SKM-1 treated with dmso at 0.1 percent for 144 hours (cell line): ENCODE data around the gene TTC38.

Experiments used
- DNase-seq: peaks from one replicate; lab custom pipeline; 2025; ENCODE audit not compliant: unreplicated experiment; lab: John Stamatoyannopoulos, UW

The TTC38 gene

DNA sequence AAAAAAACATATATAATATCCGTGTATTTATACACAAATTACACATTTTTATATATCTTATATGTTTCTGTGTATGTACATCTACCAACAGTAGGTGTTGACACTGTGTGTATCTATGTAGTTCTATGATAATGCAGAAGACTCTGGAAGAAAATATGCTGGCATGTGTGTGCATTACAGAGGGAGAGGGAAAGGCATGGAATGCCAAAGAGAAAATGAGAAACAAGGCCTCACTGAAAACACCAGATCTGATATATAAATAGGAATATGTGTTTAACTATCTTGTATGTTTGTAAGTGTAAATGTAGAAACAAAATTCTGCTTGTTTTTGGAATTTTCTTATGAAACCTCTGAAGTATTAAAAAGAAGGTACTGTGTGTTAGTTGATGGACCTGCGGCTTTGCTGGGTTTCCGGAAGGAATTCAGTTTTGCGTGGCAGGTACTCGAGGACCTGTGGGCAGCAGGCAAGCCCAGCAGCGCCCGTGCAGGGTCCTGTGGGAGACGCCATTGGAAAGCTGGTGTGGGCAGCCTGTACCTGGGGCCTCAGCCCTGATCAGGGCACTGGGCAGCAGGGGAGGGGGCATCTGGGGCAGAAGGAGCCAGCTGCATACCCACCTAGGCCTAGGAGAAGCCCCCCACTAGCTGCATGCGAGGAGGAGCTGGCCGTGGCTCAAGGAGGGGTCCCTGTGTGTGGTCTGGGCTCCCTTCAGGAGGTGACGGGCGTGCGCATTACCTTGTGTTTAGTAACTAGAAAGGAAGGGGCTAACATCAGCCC lies 60.1 kb downstream of the TTC38 start:
- no peak for DNase-seq

DNA sequence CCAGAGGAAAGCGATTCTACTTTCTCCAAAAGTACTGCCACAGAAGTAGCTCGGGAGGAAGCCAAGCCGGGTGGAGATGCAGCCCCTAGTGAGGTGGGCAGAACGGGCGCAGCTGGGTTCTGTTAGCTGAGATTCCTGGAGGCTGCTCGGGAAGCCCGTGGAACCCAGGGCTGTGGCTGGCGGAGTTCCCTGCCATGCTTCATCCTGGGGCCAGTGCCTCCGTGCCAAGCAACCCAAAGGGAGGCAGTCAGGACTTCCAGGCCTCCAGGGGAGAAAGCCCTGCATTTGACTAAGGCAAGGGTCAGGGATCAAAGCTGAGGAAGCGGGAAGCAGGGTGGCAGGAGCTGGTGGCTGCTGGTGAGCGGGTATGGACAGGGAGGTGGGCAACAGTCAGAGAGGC lies 61.0 kb downstream of the TTC38 start:
- DNase-seq = no peak

DNA sequence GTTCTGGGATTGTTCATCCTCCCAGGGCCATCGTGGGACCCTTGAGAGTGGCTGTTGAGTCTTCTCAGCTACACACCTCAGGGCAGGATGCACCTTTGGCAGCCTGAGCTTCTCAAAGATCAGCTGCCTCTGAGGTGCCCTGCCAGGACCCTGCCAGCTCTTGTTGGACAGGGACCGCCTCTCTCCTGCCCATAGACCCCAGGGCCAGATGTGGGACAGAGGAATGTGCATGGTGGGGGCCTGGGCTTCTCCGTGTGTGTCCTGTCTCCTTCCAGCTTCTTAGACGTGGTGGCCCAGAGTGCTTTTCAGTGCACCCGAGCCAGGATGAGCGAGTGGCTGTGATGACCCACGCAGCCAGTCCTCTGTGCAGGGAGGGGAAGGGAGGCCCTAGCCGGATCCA lies 61.8 kb downstream of the TTC38 start:
- no peak for DNase-seq

DNA sequence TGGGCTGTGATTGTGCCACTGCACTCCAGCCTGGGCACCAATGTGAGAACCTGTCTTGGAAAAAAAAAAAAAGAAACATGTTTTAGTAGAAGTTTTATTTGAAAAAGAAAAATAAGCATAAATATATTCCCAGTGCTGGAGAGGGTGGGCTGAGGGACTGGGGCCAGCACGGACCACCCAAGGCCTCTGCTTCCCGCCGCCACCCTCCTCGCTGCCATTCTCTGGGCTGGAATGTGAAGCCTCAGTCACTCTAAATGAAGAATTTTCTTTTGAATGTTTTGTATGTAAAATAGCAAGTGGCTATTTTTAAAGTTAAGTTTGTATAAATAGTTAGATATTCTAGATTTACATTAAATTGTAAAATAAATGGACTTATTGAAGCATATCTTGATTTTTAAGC lies 62.6 kb downstream of the TTC38 start:
- no peak for DNase-seq

DNA sequence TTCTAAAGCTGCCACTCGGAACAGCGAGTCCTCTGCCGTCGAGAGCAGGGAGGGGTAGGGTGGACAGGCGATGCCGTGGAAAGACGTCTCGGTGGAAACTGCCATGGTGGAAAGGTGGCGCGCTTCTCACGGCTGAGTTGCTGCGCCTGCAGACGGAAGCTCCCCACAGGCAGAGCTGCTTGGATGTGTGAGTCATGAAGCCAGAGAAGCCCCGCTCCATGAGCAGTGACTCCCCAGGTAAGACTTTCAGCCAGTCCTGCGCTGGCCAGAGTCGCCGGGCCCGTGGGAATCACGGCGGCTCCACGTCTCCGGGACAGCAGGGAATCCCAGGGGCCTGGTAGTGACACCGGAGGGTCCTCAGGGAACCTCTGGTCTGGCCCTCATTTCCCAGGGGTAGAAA lies 63.7 kb downstream of the TTC38 start:
- DNase-seq = no peak

DNA sequence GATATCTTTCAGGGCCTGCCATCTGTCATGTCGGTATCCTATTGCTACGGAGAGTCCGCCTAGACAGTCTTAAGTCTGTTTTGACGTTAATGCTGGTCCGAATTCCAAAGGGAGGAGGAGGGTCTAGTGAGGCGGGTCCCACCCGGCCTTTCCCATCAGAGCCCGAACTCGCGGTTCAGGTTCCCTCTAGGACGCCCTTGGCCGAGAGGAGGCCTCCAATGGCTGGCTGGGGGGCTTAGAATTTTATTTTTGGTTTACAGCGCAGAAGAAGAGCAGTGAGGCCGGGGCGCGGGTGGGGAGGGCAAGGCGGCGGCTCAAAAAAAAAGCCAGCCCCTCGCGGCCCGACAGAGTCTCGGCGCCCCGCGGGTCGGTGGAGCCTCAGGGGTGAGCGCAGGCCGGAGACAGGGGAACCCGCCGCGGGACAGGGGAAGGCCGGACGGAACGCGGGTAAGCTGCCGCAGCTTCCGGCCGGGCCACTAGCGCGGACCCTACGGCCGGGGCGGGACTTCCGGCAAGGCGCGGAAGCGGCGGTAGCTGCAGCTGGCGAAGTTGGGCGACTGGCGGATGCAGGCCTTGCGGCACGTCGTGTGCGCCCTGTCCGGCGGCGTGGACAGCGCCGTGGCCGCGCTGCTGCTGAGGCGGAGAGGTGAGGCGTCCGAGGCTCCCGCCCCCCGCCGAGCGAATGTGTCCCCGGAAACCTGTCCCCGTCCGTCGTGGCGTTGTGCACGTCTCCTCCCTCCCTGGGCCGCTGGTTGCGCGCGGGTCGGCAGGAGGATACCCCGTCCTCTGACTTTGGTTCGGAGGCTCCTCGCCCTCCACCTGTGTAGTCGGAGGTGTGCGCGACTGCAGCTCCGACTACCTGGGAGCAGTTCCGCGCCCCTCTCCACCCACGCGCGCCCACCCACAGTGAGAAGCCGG lies 67.7 kb downstream of the TTC38 start, which contains the start of gene TRMU:
TSS of gene TRMU (plus strand) at position 514 of the 918 bp plus-strand sequence. CDS start at position 565, 51 bp downstream.
- DNase-seq = peak; percentile 69

DNA sequence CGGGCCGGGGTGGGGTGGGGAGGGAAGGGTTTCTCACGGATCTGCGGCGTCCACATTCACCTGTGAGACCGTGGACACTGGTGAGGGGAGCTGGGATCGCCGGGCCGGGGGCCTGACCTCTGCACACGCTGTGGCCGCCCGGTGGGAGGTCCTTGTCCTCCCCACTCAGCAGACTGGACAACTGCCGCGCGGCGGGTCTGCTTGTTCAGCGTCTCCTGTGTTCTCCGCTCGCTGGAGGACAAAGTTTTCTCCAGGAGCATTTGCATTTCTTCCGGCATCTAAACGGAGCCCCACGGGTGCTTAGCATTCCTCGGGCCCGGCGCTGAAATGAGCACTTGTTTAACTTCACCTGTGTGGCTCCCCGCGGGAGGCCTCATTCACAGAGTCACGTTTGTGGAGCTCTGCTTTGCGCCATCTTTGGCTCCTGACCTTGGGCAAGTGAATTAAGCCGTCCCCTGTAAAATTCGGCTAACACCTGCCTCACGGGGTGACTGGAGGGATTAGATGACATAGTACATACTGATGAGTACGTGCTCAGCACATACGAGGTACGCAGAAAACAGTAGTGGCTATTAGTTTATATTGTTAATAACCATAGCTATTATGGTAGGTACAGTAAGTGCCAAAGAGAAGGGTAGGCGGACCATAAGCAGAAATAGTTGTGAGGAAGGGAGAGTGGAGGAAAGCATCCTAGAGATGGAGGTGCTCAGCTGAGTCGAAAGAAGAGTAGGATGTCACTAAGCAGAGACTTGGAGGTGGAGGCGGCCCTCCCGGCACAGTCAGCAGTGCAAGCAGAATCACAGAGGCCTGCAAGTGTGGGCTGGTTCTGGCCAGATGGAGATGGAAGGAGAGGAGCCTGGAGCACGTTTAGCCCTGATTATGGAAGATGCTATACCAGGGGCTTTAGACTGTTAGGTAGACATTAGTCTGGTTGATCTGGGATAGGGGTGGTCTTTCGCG lies 68.6 kb downstream of the TTC38 start:
- no peak for DNase-seq

DNA sequence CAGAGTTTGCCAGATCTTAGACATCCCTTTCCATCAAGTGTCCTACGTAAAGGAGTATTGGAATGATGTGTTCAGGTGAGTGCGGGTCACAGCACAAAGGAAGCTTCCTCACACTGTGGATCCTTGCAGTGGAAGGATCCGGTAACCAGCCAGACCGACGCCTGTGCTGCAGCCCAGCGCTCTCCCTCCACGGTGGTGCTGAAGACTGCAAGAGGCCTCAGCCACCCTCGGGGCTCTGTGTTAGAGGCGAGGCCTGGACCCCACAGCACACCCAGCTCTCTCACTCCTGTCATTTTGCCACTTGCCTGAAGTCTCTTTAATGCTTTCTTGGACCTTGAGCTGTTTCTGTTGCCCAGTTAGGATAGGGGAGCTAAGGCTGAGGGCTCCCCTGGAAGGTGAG lies 70.1 kb downstream of the TTC38 start:
- no peak for DNase-seq

DNA sequence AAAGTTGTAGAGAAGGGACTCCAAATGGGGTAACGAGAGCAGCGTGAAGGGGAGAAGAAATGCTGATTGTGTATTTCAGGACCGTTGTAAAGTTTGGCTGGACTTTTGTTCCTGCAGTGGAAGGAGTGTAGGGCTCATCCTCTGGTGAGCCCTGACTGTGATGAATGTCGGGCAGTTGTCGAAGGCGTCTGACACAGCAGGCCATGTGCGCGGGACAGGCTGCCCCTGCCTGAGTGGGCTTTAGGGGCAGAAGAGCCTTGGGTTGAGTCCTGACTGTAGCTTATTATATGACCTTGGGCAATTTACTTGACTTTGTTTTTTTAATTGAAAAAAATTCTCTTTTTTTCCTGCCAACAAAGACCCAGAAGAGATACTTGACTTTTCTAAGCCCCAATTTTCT lies 70.8 kb downstream of the TTC38 start:
- no peak for DNase-seq

DNA sequence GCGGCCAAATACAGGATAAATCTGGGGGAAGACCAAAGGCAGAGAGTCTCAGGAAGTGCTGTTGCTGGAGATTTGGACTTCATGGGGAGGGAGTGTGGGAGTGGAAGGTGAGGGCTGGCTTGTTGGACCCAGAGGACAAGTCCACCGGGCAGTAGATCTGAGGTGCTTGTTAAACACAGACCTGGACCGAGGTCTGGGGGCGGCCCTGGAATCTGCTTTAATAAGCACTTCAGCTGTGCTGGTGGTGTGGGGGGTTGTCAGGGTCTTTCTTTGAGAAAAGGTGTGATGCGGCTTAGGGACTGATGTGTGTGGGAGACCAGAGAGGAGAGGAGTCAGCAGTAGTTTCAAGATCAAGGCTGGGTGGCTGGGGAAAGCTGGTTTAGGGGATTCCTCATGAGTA lies 72.1 kb downstream of the TTC38 start:
- DNase-seq = no peak

DNA sequence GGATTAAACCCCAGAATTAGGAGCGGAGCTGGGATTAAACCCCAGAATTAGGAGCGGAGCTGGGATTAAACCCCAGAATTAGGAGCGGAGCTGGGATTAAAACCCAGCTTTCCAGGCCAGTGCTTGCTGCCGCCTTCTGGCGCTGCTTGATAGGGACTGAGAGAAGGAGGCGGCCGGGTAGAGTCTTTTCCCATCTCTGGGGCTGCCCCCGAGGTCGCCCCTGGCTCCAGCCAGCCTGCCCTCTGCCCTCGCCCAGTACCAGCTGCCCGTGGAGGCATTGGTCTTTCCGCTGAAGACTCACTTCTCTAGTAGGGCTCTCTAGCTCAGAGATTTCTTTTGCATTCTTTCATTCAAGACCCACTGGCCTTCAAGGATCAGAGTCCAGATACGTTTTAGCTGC lies 72.9 kb downstream of the TTC38 start:
- no peak for DNase-seq
